HepG2 (cell line): ENCODE results near the gene GRID1. TPM values are rescaled to one million over a fixed set of nuclear protein-coding genes. Genes with fewer than 3 reads are reported as not detected.

Experiments used
- ATAC-seq: fragments of 200-7000 bp; cut with Tn5 transposase; 3 replicates; pipeline ENCODE4 v1.9.1; 2020; ENCODE audit warnings: mild to moderate bottlenecking, moderate library complexity
- BruUV-seq: library from RNA; stranded (reverse); fragments of 400-500 nt; replicated peaks from 2 replicates; lab custom pipeline; 2021; lab: Mats Ljungman, UMichigan
- CTCF ChIA-PET: fragments of 300-600 bp; formaldehyde crosslinking; extraction: SDS; loops from one replicate; lab custom pipeline; 2021; ENCODE audit warnings: low total read pairs, inconsistent platforms, low intra/inter-chr PET ratio; lab: Yijun Ruan, JAX
- POLR2A ChIA-PET: fragments of 350-600 bp; sonication (Branson Sonifier 250); formaldehyde crosslinking; loops from one replicate; lab custom pipeline; 2020; ENCODE audit warnings: antibody characterized with exemption, inconsistent platforms; lab: Yijun Ruan, JAX
- DNase-seq: peaks from one replicate; pipeline ENCODE4 v3.0.0-alpha.2; 2015; ENCODE audit warnings: low spot score
- FAIRE-seq: peaks from 3 replicates; lab custom pipeline; 2011; peaks lifted over from hg19 to GRCh38; lab: Jason Lieb, UNC
- H2AFZ ChIP-seq: one replicate; pipeline ENCODE4 v1.6.1; 2011; ENCODE audit warnings: low read length, inconsistent platforms
- H3K27ac ChIP-seq: fragments of 300-600 bp; 3 replicates; pipeline ENCODE4 v1.8.0; 2011; ENCODE audit warnings: mixed run types, mild to moderate bottlenecking, mixed read lengths, low read length, inconsistent platforms; ENCODE audit not compliant: insufficient read depth; ENCODE audit errors: extremely low read length
- H3K27me3 ChIP-seq, 2 experiments: fragments of 200-600 bp in 1 of 2; 2 replicates in 1 of 2; 3 replicates in 1 of 2; pipeline versions ENCODE4 v1.6.0 to v1.8.0; 2011; ENCODE audit warnings: low read length in 2 of 2, mild to moderate bottlenecking in 2 of 2, moderate library complexity in 2 of 2, inconsistent platforms in 1 of 2; ENCODE audit not compliant: insufficient read depth in 2 of 2, control insufficient read depth in 1 of 2
- H3K36me3 ChIP-seq, 2 experiments: fragments of 200-600 bp in 1 of 2; replicated peaks in 1 of 2; 2 replicates in 1 of 2; 3 replicates in 1 of 2; pipeline versions ENCODE4 v1.5.1 to v1.8.0; 2011; ENCODE audit warnings: low read length in 2 of 2, inconsistent platforms in 1 of 2; ENCODE audit not compliant: insufficient read depth in 2 of 2, control insufficient read depth in 1 of 2
- H3K4me1 ChIP-seq: 2 replicates; pipeline ENCODE4 v1.5.1; 2012; ENCODE audit warnings: low read length, inconsistent platforms; ENCODE audit not compliant: insufficient read depth
- H3K4me2 ChIP-seq: 2 replicates; pipeline ENCODE4 v1.6.0; 2011; ENCODE audit warnings: low read depth, low read length, inconsistent platforms
- H3K4me3 ChIP-seq, 3 experiments: fragments of 200-600 bp in 1 of 3; sonication (generic), shearing (Covaris generic) in 1 of 3; replicated peaks in 1 of 3; 2 replicates each; pipeline ENCODE4 v1.5.1; 2011 to 2016; ENCODE audit warnings: low read length in 3 of 3, inconsistent platforms in 2 of 3, low read depth in 2 of 3, mild to moderate bottlenecking in 2 of 3, control low read depth in 1 of 3, mixed read lengths in 1 of 3; ENCODE audit not compliant: insufficient read depth in 1 of 3
- H3K79me2 ChIP-seq: one replicate; pipeline ENCODE4 v1.6.1; 2011; ENCODE audit warnings: low read length, inconsistent platforms; ENCODE audit not compliant: insufficient read depth
- H3K9ac ChIP-seq: 2 replicates; pipeline ENCODE4 v1.6.0; 2011; ENCODE audit warnings: mild to moderate bottlenecking, low read depth, low read length, inconsistent platforms; ENCODE audit not compliant: insufficient read depth
- H3K9me3 ChIP-seq: 2 replicates; pipeline ENCODE4 v1.5.1; 2012; ENCODE audit warnings: mild to moderate bottlenecking, low read length
- H4K20me1 ChIP-seq: 2 replicates; pipeline ENCODE4 v1.6.0; 2011; ENCODE audit warnings: inconsistent platforms, mild to moderate bottlenecking, low read length, moderate library complexity; ENCODE audit not compliant: insufficient read depth
- FOSL2 ChIP-seq: sonication (generic); formaldehyde crosslinking; IDR thresholded peaks from 2 replicates; pipeline ENCODE4 v1.4.0; 2020; ENCODE audit warnings: missing genetic modification reagents
- MYC ChIP-seq: sonication (generic); formaldehyde crosslinking; IDR thresholded peaks from 2 replicates; pipeline ENCODE4 v1.9.0; 2021; ENCODE audit warnings: missing genetic modification reagents, borderline replicate concordance
- RFXANK ChIP-seq: IDR thresholded peaks from 2 replicates; pipeline ENCODE4 v1.6.1; 2016
- SOX13 ChIP-seq, 3 experiments: fragments of 450-650 bp in 1 of 3; sonication (generic) in 1 of 3; formaldehyde crosslinking in 1 of 3; IDR thresholded peaks in 2 of 3; conservative IDR thresholded peaks in 1 of 3; 2 replicates each; pipeline versions ENCODE4 v1.5.0 to v1.6.1; 2016 to 2020; ENCODE audit warnings: antibody characterized with exemption in 1 of 3, mild to moderate bottlenecking in 1 of 3, missing compliant biosample characterization in 1 of 3, missing genetic modification reagents in 1 of 3, moderate library complexity in 1 of 3
- SP1 ChIP-seq, 2 experiments: fragments of 450-650 bp in 1 of 2; sonication (generic) in 1 of 2; formaldehyde crosslinking in 1 of 2; IDR thresholded peaks; 2 replicates each; pipeline versions ENCODE4 v1.4.0 to v1.6.1; 2016 to 2020; ENCODE audit warnings: missing genetic modification reagents in 1 of 2
- ZNF704 ChIP-seq: sonication (generic); formaldehyde crosslinking; IDR thresholded peaks from 2 replicates; pipeline ENCODE4 v1.8.1; 2023; ENCODE audit warnings: mild to moderate bottlenecking, inconsistent platforms, moderate library complexity, missing genetic modification reagents, borderline replicate concordance
- ZNF770 ChIP-seq: sonication (generic); formaldehyde crosslinking; IDR thresholded peaks from 2 replicates; pipeline ENCODE4 v1.5.0; 2020; ENCODE audit warnings: mild to moderate bottlenecking, missing genetic modification reagents
- ZNF782 ChIP-seq: sonication (generic); formaldehyde crosslinking; IDR thresholded peaks from 2 replicates; pipeline ENCODE4 v1.4.0; 2020; ENCODE audit warnings: missing genetic modification reagents, mild to moderate bottlenecking, borderline replicate concordance
- WGBS: methylation state at CpG from one replicate; pipeline ENCODE4 v1.1.6; 2017; ENCODE audit warnings: low lambda C conversion rate; 5-methylcytosine and 5-hydroxymethylcytosine counted together
- in situ Hi-C: cut with HindIII; loops from 2 replicates; pipeline ENCODE4 v1.10.0; 2017; ENCODE audit warnings: low pct_unique_long_range_greater_than_20kb; ENCODE audit not compliant: extremely low pct_ligation_motif_present
- intact Hi-C: fragments of 100-400 bp; cut with micrococcal nuclease; formaldehyde crosslinking; loops from one replicate; pipeline ENCODE4 v1.10.0; 2022; ENCODE audit not compliant: unreplicated experiment
- polyA plus RNA-seq, 8 experiments: library from polyadenylated mRNA; depleted of rRNA in 3 of 8; stranded (reverse) in 7 of 8; unstranded in 1 of 8; fragments of >200 nt; fragmentation: Illumina TruSeq in 4 of 8; extraction: Trizol in 4 of 8; gene quantifications; 2 replicates each; pipeline versions ENCODE4 v1.2.1 to v1.2.3, GENCODE V29; 2011 to 2016; ENCODE audit warnings: low read depth in 4 of 8, missing spikeins in 1 of 8, mixed read lengths in 1 of 8; ENCODE audit not compliant: insufficient read depth in 1 of 8
- total RNA-seq, 5 experiments: library from RNA; depleted of rRNA; stranded (reverse); fragments of >200 nt; fragmentation: Illumina TruSeq; extraction: Trizol; gene quantifications; 2 replicates each; pipeline ENCODE4 v1.2.3, GENCODE V29; 2016; ENCODE audit warnings: low read depth in 1 of 5

GRID1 gene
- total and polyA plus RNA-seq, 2 of the 13 experiments (the other 11 are each of a cell fraction or from before 2014, with no cell fraction given), result 0.05 TPM; not detected in 1

- TF ChIP-seq SOX13 (IDR thresholded peaks at IDR 0.05), result no peak
- TF ChIP-seq SOX13 (CRISPR knock-in tag; conservative IDR thresholded peaks at IDR 0.05 in 1 of 2, IDR thresholded peaks at IDR 0.05 in 1 of 2), result no peak
- no peak for TF ChIP-seq RFXANK (CRISPR knock-in tag)
- TF ChIP-seq ZNF782 (CRISPR knock-in tag), result no peak
Measured at GRCh38 chr10:85789982-85790789, 576.4 kb downstream of the GRID1 start (continued).

GRCh38 chr10:85789125-85789524 lies 577.5 kb downstream of the GRID1 start:
- ChIA-PET CTCF (no interaction called here), POLR2A (no interaction called here)
- Histone ChIP-seq H3K4me1 (no peaks in the 10 kb centered on the region), H3K27ac (no peak overlapping the region), H3K9ac (no peak overlapping the region), H3K79me2 (no peaks in the 10 kb centered on the region), H3K36me3 (no peaks in the 10 kb centered on the region), H3K4me2 (no peak overlapping the region), H3K9me3 (no peaks in the 10 kb centered on the region), H4K20me1 (no peaks in the 10 kb centered on the region), H3K4me3 (no peak overlapping the region), H2AFZ (no peak overlapping the region), H3K27me3 (peaks cover 1 to 2% of the 10 kb centered on the region in 2 experiments; a peak in 2 of 5 replicates)
- ATAC-seq, result no peak
- no peak for FAIRE-seq
- intact Hi-C loops (loop anchor here (5.0 kb wide), 1 partner anchor 588 kb away; no protein-coding TSS in a partner anchor), in situ Hi-C loops (no loop called here)
- TF ChIP-seq SP1 (IDR thresholded peaks at IDR 0.05) (no peak), SP1 (CRISPR knock-in tag; IDR thresholded peaks at IDR 0.05) (no peak), ZNF704 (no peak), ZNF770 (CRISPR knock-in tag) (no peak), FOSL2 (CRISPR knock-in tag) (no peak), MYC (CRISPR knock-in tag) (no peak)
- BruUV-seq, result no TSS peak
- no peak for DNase-seq
- WGBS, result 73% methylated on average over 2 of the region's 3 CpGs
